Fibroblast of the aortic adventitia (primary cell): ENCODE results near the gene TCEAL4. TPM values are rescaled to one million over a fixed set of nuclear protein-coding genes. Genes with fewer than 3 reads are reported as not detected.
A peak's percentile ranks its signal among the peaks of the same experiment; 100 is the strongest.

Experiments
- DNase-seq: peaks from one replicate; pipeline ENCODE4 v3.0.0-alpha.2; 2010; ENCODE audit warnings: low read depth
- H3K4me3 ChIP-seq: 2 replicates; pipeline ENCODE4 v1.5.1; 2011; ENCODE audit warnings: low read depth, mild to moderate bottlenecking, control low read depth, low read length, moderate library complexity
- CTCF ChIP-seq: IDR thresholded peaks from 2 replicates; pipeline ENCODE4 v1.5.1; 2011; ENCODE audit warnings: mild to moderate bottlenecking, low read length, control low read depth, inconsistent platforms; ENCODE audit not compliant: insufficient read depth
- total RNA-seq: library from RNA; depleted of rRNA; stranded (reverse); fragments of >200 nt; gene quantifications from 2 replicates; pipeline ENCODE4 v1.2.3, GENCODE V29; 2012; ENCODE audit warnings: low replicate concordance

The TCEAL4 gene
- total RNA-seq, 1 donor, result 47.1 TPM

GRCh38 chrX:103613362-103613890 lies 28.1 kb downstream of the TCEAL4 start:
- no peak overlapping the region for H3K4me3 ChIP-seq
- no peak for TF ChIP-seq CTCF
- DNase-seq, result no peak

GRCh38 chrX:103614999-103615398 lies 29.7 kb downstream of the TCEAL4 start:
- TF ChIP-seq CTCF, result no peak
- DNase-seq, result peak; percentile 33

GRCh38 chrX:103615781-103616371 lies 30.6 kb downstream of the TCEAL4 start:
- DNase-seq, result no peak
- TF ChIP-seq CTCF, result no peak

More at GRCh38 chrX:103614999-103615398, 29.7 kb downstream of the TCEAL4 start:
- H3K4me3 ChIP-seq, result no peak overlapping the region

GRCh38 chrX:103616676-103617186 lies 31.4 kb downstream of the TCEAL4 start:
- TF ChIP-seq CTCF, result no peak
- H3K4me3 ChIP-seq, result no peak overlapping the region
- no peak for DNase-seq

More at GRCh38 chrX:103615781-103616371, 30.6 kb downstream of the TCEAL4 start:
- no peak overlapping the region for H3K4me3 ChIP-seq

- DNase-seq, result no peak
- H3K4me3 ChIP-seq, result no peak overlapping the region
- TF ChIP-seq CTCF, result no peak
These were observed 38.8 kb downstream of the TCEAL4 start for GRCh38 chrX:103624111-103624510.

- no peak for DNase-seq
- H3K4me3 ChIP-seq, result no peak overlapping the region
- TF ChIP-seq CTCF, result no peak
These were observed 41.5 kb downstream of the TCEAL4 start for GRCh38 chrX:103626855-103627254.
